K562 (cell line): ENCODE results near the gene PCBD2. TPM values are rescaled to one million over a fixed set of nuclear protein-coding genes. Genes with fewer than 3 reads are reported as not detected.
A peak's percentile ranks its signal among the peaks of the same experiment; 100 is the strongest.

Source experiments
- AFF4 ChIP-seq: sonication (generic); formaldehyde crosslinking; IDR thresholded peaks from 2 replicates; pipeline ENCODE4 v1.8.0; 2023; ENCODE audit warnings: mild to moderate bottlenecking, missing genetic modification reagents
- BACH1 ChIP-seq: fragments of 200-800 bp; sonication (Bioruptor generic); IDR thresholded peaks from 2 replicates; pipeline ENCODE4 v1.6.1; 2016; ENCODE audit warnings: missing genetic modification characterization, missing compliant biosample characterization
- BRCA1 ChIP-seq, 2 experiments: fragments of 450-650 bp in 1 of 2; sonication (generic) in 1 of 2; formaldehyde crosslinking in 1 of 2; IDR thresholded peaks; 2 replicates each; pipeline versions ENCODE4 v1.5.0 to v1.6.1; 2017 to 2020; ENCODE audit warnings: mild to moderate bottlenecking in 1 of 2, missing genetic modification reagents in 1 of 2
- BRD4 ChIP-seq: fragments of 200-600 bp; sonication (generic); IDR thresholded peaks from 2 replicates; pipeline ENCODE4 v1.6.1; 2017; ENCODE audit warnings: inconsistent platforms
- EGR1 ChIP-seq: fragments of 450-650 bp; conservative IDR thresholded peaks from 2 replicates; pipeline ENCODE4 v1.6.1; 2017; ENCODE audit warnings: mild to moderate bottlenecking
- HCFC1 ChIP-seq: IDR thresholded peaks from 2 replicates; pipeline ENCODE4 v1.6.1; 2012; ENCODE audit warnings: low read depth, low read length, improper control_type of control experiment
- MAFK ChIP-seq: IDR thresholded peaks from 2 replicates; pipeline ENCODE4 v1.6.1; 2011; ENCODE audit warnings: low read length, improper control_type of control experiment
- PHTF2 ChIP-seq: fragments of 250-450 bp; sonication (Bioruptor Pico); IDR thresholded peaks from 2 replicates; pipeline ENCODE4 v1.5.0; 2021; ENCODE audit warnings: mild to moderate bottlenecking
- POLR3A ChIP-seq: IDR thresholded peaks from 2 replicates; pipeline ENCODE4 v1.6.1; 2011; ENCODE audit warnings: borderline replicate concordance, mild to moderate bottlenecking, moderate library complexity; ENCODE audit not compliant: insufficient read length, insufficient read depth; ENCODE audit errors: extremely low read depth
- PRDM10 ChIP-seq: fragments of 450-650 bp; IDR thresholded peaks from 2 replicates; pipeline ENCODE4 v1.6.1; 2018; ENCODE audit not compliant: partially characterized antibody
- RHOXF2B ChIP-seq: fragments of 250-450 bp; sonication (Bioruptor Pico); conservative IDR thresholded peaks from 2 replicates; pipeline ENCODE4 v1.5.1; 2021
- RNF2 ChIP-seq: sonication (generic); IDR thresholded peaks from 2 replicates; pipeline ENCODE4 v1.6.1; 2016
- SMAD3 ChIP-seq: fragments of 450-650 bp; formaldehyde crosslinking; conservative IDR thresholded peaks from 2 replicates; pipeline ENCODE4 v1.4.0; 2020; ENCODE audit warnings: mild to moderate bottlenecking
- TAL1 ChIP-seq: fragments of 450-650 bp; IDR thresholded peaks from 2 replicates; pipeline ENCODE4 v1.6.1; 2016; ENCODE audit warnings: mild to moderate bottlenecking
- TFAM ChIP-seq: fragments of 250-450 bp; sonication (Bioruptor Pico); conservative IDR thresholded peaks from 2 replicates; pipeline ENCODE4 v1.5.0; 2021; ENCODE audit warnings: mild to moderate bottlenecking, moderate library complexity
- ZNF165 ChIP-seq: fragments of 250-450 bp; sonication (Bioruptor Pico); IDR thresholded peaks from 2 replicates; pipeline ENCODE4 v1.4.0; 2020; ENCODE audit warnings: borderline replicate concordance
- ZNF384 ChIP-seq: IDR thresholded peaks from 2 replicates; pipeline ENCODE4 v1.6.1; 2012; ENCODE audit warnings: low read depth, low read length, improper control_type of control experiment
- ZNF592 ChIP-seq: fragments of 450-650 bp; IDR thresholded peaks from 2 replicates; pipeline ENCODE4 v1.6.1; 2017; ENCODE audit warnings: antibody characterized with exemption, mild to moderate bottlenecking
- polyA plus RNA-seq, 8 experiments: library from polyadenylated mRNA; depleted of rRNA in 4 of 8; stranded (reverse) in 5 of 8; unstranded in 3 of 8; fragments of >200 nt; fragmentation: Nextera tagmentation in 2 of 8; fragmentation: Illumina TruSeq in 1 of 8; extraction: Ambion mirVana in 2 of 8; extraction: Trizol in 1 of 8; gene quantifications; 2 replicates each; pipeline versions ENCODE4 v1.2.1 to v1.2.3, GENCODE V29; 2011 to 2014; ENCODE audit warnings: inconsistent platforms in 1 of 8, missing spikeins in 1 of 8
- total RNA-seq, 7 experiments: library from RNA; depleted of rRNA in 6 of 7; stranded (reverse); fragments of >200 nt in 6 of 7; fragmentation: Illumina TruSeq in 2 of 7; extraction: Trizol in 2 of 7; gene quantifications; 2 replicates each; pipeline versions ENCODE4 v1.2.1 to v1.2.3, GENCODE V29; 2011 to 2021; ENCODE audit warnings: low replicate concordance in 1 of 7

Gene PCBD2
- total and polyA plus RNA-seq, 9 of the 15 experiments (the other 6 are each of a cell fraction or from before 2014, with no cell fraction given) = 5.2 to 13.8 (median 7.8) TPM

- TF ChIP-seq ZNF592 (peak; percentile 80), BRCA1 (IDR thresholded peaks at IDR 0.05) (no peak), BRCA1 (CRISPR knock-in tag; IDR thresholded peaks at IDR 0.05) (no peak), BRD4 (no peak; the same call in 1 of the 2 replicates), PHTF2 (CRISPR knock-in tag) (no peak), HCFC1 (no peak; the same call in 1 of the 2 replicates), RNF2 (no peak; the same call in 1 of the 2 replicates), MAFK (no peak), ZNF384 (peak; percentile 39; the same call in 1 of the 2 replicates), TAL1 (no peak), TFAM (CRISPR knock-in tag) (no peak), EGR1 (peak; percentile 79), POLR3A (no peak), SMAD3 (CRISPR knock-in tag) (no peak), PRDM10 (no peak), RHOXF2B (CRISPR knock-in tag) (no peak), AFF4 (CRISPR knock-in tag) (no peak), BACH1 (tag) (no peak), ZNF165 (no peak)
Observed at GRCh38 chr5:134904610-134905245, at the start of gene PCBD2 (continued).
